ENCODE data around the gene ATIC.
"Not testable (repeated sequence)": the region's sequence is repeated elsewhere in the genome, so short reads cannot be mapped to it uniquely, and the experiment has no call there.

Gene ATIC

GRCh38 chr2:215356948-215357461 is 45.1 kb downstream of the ATIC start:
- H3K27ac ChIP-seq: no peak overlapping the region
- TF ChIP-seq ZFX (IDR thresholded peaks at IDR 0.05; ENCODE audit: borderline replicate concordance) (no peak), CTCF (IDR thresholded peaks at IDR 0.05) (no peak)

GRCh38 chr2:215357660-215358059 is 45.8 kb downstream of the ATIC start:
- TF ChIP-seq ZFX (IDR thresholded peaks at IDR 0.05; ENCODE audit: borderline replicate concordance) (no peak), CTCF (IDR thresholded peaks at IDR 0.05) (no peak)
- H3K27ac ChIP-seq: no peak overlapping the region

GRCh38 chr2:215358312-215358845 is 46.5 kb downstream of the ATIC start:
- H3K27ac ChIP-seq: no peak overlapping the region
- TF ChIP-seq ZFX (IDR thresholded peaks at IDR 0.05; ENCODE audit: borderline replicate concordance) (no peak), CTCF (IDR thresholded peaks at IDR 0.05) (no peak)

- TF ChIP-seq ZFX (IDR thresholded peaks at IDR 0.05; ENCODE audit: borderline replicate concordance) (no peak), CTCF (IDR thresholded peaks at IDR 0.05) (no peak)
- no peak overlapping the region for H3K27ac ChIP-seq
Observed at GRCh38 chr2:215358891-215359575, 47.2 kb downstream of the ATIC start.

- TF ChIP-seq ZFX (IDR thresholded peaks at IDR 0.05; ENCODE audit: borderline replicate concordance) (no peak), CTCF (IDR thresholded peaks at IDR 0.05) (no peak)
- no peak overlapping the region for H3K27ac ChIP-seq
Observed at GRCh38 chr2:215359576-215359922, 47.7 kb downstream of the ATIC start.

GRCh38 chr2:215360059-215360458 is 48.2 kb downstream of the ATIC start:
- not testable (repeated sequence) for H3K27ac ChIP-seq

GRCh38 chr2:215360596-215360995 is 48.7 kb downstream of the ATIC start:
- no peak overlapping the region for H3K27ac ChIP-seq
- no peak for TF ChIP-seq CTCF (IDR thresholded peaks at IDR 0.05)
- TF ChIP-seq ZFX (IDR thresholded peaks at IDR 0.05; ENCODE audit: borderline replicate concordance): no peak

Data from 22Rv1 (cell line).